ENCODE results near the gene CLMN. TPM values are rescaled to one million over a fixed set of nuclear protein-coding genes. Genes with fewer than 3 reads are reported as not detected.
A peak's percentile ranks its signal among the peaks of the same experiment; 100 is the strongest.

Gene CLMN
- total and polyA plus RNA-seq, 2 of the 13 experiments (the other 11 are each of a cell fraction or from before 2014, with no cell fraction given), result 15.1 to 16.7 TPM

DNA sequence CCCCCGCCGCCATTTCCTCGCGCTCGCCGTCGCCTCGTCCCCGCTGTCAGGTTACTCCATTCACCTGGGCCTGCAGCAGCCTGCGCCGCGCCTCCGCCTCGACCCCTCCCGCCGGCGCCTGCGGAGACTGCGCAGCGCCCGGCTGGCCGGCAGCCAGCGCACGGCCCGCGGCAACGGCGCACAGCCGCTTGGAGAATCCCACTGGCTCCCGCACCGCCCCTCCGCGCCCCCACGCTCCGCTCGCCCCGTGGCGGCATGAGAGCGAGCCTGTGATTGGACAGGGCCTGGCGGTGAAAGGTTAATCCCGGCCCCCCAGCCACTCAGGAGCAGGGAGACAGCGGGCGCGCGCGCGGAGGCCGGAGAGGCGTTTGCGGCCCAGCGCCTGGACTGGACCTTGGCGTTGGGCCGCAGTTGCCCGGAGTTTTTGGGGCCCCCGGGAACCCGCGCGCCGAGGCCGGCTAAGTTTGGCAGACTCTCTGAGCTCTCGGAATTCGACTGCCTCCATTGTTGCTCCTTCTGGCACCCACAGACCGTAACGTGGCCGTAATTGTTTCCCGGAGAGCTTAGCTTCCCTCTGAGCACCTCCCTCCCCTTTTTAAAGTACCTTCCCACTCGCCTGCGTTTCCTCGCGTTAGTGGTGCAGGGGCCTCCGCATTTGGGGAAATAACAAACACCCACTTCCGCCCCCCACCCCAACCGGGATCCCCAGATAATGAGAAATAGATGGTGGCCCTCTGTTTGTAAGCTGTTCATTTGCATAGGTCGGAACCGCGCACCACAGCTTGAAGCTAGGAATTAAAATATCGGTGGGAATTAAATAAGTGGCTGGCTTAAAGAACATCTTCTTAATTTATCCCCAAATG is 162.2 kb downstream of the CLMN start, which contains the start of gene DICER1 (continued):
- TF ChIP-seq, protein P1, sequence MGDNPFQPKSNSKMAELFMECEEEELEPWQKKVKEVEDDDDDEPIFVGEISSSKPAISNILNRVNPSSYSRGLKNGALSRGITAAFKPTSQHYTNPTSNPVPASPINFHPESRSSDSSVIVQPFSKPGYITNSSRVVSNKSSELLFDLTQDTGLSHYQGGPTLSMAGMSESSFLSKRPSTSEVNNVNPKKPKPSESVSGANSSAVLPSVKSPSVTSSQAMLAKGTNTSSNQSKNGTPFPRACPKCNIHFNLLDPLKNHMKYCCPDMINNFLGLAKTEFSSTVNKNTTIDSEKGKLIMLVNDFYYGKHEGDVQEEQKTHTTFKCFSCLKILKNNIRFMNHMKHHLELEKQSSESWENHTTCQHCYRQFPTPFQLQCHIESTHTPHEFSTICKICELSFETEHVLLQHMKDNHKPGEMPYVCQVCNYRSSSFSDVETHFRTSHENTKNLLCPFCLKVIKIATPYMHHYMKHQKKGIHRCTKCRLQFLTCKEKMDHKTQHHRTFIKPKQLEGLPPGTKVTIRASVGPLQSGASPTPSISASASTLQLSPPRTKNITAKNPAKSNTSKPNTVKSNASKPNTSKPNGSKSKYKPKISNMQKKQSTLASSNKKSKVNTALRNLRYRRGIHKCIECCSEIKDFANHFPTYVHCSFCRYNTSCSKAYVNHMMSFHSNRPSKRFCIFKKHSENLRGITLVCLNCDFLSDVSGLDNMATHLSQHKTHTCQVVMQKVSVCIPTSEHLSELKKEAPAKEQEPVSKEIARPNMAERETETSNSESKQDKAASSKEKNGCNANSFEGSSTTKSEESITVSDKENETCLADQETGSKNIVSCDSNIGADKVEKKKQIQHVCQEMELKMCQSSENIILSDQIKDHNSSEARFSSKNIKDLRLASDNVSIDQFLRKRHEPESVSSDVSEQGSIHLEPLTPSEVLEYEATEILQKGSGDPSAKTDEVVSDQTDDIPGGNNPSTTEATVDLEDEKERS (CRISPR knock-in tag; IDR thresholded peaks at IDR 0.05), result peak; percentile 25; the same call in 1 of the 2 replicates
- TF ChIP-seq, protein P2, sequence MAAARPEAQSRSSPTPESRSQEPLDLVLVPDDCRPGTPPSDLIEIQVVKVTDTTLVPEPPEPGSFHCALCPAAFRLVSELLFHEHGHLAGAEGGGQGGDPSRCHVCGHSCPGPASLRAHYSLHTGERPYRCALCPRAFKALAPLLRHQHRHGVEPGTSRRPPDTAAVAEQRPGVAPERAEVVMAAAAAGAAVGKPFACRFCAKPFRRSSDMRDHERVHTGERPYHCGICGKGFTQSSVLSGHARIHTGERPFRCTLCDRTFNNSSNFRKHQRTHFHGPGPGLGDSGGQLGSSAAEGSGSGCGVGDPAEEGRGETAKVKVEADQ (CRISPR knock-in tag; IDR thresholded peaks at IDR 0.05; ENCODE audit: borderline replicate concordance), result 0 out of 2 replicates have a peak, but pooled peaks have one; percentile 29
- TF ChIP-seq ZNF564 (CRISPR knock-in tag; IDR thresholded peaks at IDR 0.05), result peak; percentile 24; the same call in 1 of the 2 replicates
- TF ChIP-seq, protein P3, sequence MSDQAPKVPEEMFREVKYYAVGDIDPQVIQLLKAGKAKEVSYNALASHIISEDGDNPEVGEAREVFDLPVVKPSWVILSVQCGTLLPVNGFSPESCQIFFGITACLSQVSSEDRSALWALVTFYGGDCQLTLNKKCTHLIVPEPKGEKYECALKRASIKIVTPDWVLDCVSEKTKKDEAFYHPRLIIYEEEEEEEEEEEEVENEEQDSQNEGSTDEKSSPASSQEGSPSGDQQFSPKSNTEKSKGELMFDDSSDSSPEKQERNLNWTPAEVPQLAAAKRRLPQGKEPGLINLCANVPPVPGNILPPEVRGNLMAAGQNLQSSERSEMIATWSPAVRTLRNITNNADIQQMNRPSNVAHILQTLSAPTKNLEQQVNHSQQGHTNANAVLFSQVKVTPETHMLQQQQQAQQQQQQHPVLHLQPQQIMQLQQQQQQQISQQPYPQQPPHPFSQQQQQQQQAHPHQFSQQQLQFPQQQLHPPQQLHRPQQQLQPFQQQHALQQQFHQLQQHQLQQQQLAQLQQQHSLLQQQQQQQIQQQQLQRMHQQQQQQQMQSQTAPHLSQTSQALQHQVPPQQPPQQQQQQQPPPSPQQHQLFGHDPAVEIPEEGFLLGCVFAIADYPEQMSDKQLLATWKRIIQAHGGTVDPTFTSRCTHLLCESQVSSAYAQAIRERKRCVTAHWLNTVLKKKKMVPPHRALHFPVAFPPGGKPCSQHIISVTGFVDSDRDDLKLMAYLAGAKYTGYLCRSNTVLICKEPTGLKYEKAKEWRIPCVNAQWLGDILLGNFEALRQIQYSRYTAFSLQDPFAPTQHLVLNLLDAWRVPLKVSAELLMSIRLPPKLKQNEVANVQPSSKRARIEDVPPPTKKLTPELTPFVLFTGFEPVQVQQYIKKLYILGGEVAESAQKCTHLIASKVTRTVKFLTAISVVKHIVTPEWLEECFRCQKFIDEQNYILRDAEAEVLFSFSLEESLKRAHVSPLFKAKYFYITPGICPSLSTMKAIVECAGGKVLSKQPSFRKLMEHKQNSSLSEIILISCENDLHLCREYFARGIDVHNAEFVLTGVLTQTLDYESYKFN (CRISPR knock-in tag; conservative IDR thresholded peaks at IDR 0.05), result peak; percentile 37
- TF ChIP-seq ZNF552 (CRISPR knock-in tag; IDR thresholded peaks at IDR 0.05; ENCODE audit: borderline replicate concordance), result 0 out of 2 replicates have a peak, but pooled peaks have one; percentile 38
- TF ChIP-seq, protein P4, sequence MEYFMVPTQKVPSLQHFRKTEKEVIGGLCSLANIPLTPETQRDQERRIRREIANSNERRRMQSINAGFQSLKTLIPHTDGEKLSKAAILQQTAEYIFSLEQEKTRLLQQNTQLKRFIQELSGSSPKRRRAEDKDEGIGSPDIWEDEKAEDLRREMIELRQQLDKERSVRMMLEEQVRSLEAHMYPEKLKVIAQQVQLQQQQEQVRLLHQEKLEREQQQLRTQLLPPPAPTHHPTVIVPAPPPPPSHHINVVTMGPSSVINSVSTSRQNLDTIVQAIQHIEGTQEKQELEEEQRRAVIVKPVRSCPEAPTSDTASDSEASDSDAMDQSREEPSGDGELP (IDR thresholded peaks at IDR 0.05; ENCODE audit: borderline replicate concordance, low read depth), result no peak
- peak; percentile 99 for TF ChIP-seq HNRNPH1 (optimal IDR thresholded peaks at IDR 0.05; ENCODE audit: low read depth, low read length)
- TF ChIP-seq U2AF1 (optimal IDR thresholded peaks at IDR 0.05; ENCODE audit: low read depth, low read length), result peak; percentile 34
- 0 out of 2 replicates have a peak, but pooled peaks have one; percentile 45 for TF ChIP-seq KDM3A (CRISPR knock-in tag; IDR thresholded peaks at IDR 0.05; ENCODE audit: low read depth)
- 0 out of 2 replicates have a peak, but pooled peaks have one; percentile 30 for TF ChIP-seq HES4 (CRISPR knock-in tag; IDR thresholded peaks at IDR 0.05; ENCODE audit: borderline replicate concordance)
- TF ChIP-seq ZNF547 (CRISPR knock-in tag; IDR thresholded peaks at IDR 0.05), result peak; percentile 17; the same call in 1 of the 2 replicates
- TF ChIP-seq, protein P5, sequence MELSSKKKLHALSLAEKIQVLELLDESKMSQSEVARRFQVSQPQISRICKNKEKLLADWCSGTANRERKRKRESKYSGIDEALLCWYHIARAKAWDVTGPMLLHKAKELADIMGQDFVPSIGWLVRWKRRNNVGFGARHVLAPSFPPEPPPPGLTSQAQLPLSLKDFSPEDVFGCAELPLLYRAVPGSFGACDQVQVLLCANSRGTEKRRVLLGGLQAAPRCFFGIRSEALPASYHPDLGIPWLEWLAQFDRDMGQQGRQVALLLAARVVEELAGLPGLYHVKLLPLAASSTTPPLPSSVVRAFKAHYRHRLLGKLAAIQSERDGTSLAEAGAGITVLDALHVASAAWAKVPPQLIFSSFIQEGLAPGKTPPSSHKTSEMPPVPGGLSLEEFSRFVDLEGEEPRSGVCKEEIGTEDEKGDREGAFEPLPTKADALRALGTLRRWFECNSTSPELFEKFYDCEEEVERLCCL (CRISPR knock-in tag; IDR thresholded peaks at IDR 0.05; ENCODE audit: borderline replicate concordance), result 0 out of 2 replicates have a peak, but pooled peaks have one; percentile 24
- peak; percentile 77 for TF ChIP-seq ZBTB7B (CRISPR knock-in tag; IDR thresholded peaks at IDR 0.05)
- no peak for TF ChIP-seq ZNF615 (CRISPR knock-in tag; IDR thresholded peaks at IDR 0.05; ENCODE audit: borderline replicate concordance)
- no peak for TF ChIP-seq TCF12 (IDR thresholded peaks at IDR 0.05)
- TF ChIP-seq TCF12 (CRISPR knock-in tag; IDR thresholded peaks at IDR 0.05), result no peak
- no peak for TF ChIP-seq ZNF367 (CRISPR knock-in tag; IDR thresholded peaks at IDR 0.05; ENCODE audit: borderline replicate concordance)

Measured in HepG2 (cell line).